Hepatocyte (in vitro differentiated cells): ENCODE results near the gene JMJD7.

ENCODE experiments used
- EZH2phosphoT487 ChIP-seq: fragments of 200-600 bp; sonication (generic); IDR thresholded peaks from one replicate; pipeline ENCODE4 v1.6.1; 2018; ENCODE audit warnings: antibody characterized with exemption, mild to moderate bottlenecking, low read depth, moderate library complexity; ENCODE audit not compliant: unreplicated experiment, severe bottlenecking
- TF ChIP-seq, protein P1 (sequence below): fragments of 200-600 bp; sonication (generic); IDR thresholded peaks from 2 replicates; pipeline ENCODE4 v1.5.1; 2016; ENCODE audit warnings: antibody characterized with exemption, mild to moderate bottlenecking; ENCODE audit not compliant: poor library complexity

GRCh38 chr15:41857316-41857715, 29.4 kb downstream of the JMJD7 start:
- TF ChIP-seq, protein P1, sequence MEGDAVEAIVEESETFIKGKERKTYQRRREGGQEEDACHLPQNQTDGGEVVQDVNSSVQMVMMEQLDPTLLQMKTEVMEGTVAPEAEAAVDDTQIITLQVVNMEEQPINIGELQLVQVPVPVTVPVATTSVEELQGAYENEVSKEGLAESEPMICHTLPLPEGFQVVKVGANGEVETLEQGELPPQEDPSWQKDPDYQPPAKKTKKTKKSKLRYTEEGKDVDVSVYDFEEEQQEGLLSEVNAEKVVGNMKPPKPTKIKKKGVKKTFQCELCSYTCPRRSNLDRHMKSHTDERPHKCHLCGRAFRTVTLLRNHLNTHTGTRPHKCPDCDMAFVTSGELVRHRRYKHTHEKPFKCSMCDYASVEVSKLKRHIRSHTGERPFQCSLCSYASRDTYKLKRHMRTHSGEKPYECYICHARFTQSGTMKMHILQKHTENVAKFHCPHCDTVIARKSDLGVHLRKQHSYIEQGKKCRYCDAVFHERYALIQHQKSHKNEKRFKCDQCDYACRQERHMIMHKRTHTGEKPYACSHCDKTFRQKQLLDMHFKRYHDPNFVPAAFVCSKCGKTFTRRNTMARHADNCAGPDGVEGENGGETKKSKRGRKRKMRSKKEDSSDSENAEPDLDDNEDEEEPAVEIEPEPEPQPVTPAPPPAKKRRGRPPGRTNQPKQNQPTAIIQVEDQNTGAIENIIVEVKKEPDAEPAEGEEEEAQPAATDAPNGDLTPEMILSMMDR, result no peak
- no peak for TF ChIP-seq EZH2phosphoT487
